ENCODE results near the gene MRPS7. TPM values are rescaled to one million over a fixed set of nuclear protein-coding genes. Genes with fewer than 3 reads are reported as not detected.

The MRPS7 gene
- total and polyA plus RNA-seq, 8 donors, result 41.0 to 70.4 (median 58.0) TPM

GRCh38 chr17:75239778-75240393 is 21.8 kb upstream of the MRPS7 start:
- Histone ChIP-seq H3K36me3 (peaks cover 6 to 100% of the 10 kb centered on the region in 2 donors), H3K9me3 (no peaks in the 10 kb centered on the region), H3K27ac (no peak overlapping the region), H3K4me1 (peaks cover 0 to 14% of the 10 kb centered on the region in 2 donors), H3K27me3 (no peaks in the 10 kb centered on the region), H3K4me3 (no peak overlapping the region)
- TF ChIP-seq CTCF (IDR thresholded peaks at IDR 0.05), result no peak
- ATAC-seq (no peak), DNase-seq (no peak)
- intact Hi-C loops (cut with DNase I), result no loop called here

GRCh38 chr17:75240394-75241142 is 21.1 kb upstream of the MRPS7 start:
- intact Hi-C loops (cut with DNase I), result no loop called here
- ATAC-seq, result peak; percentile 31
- no peak overlapping the region for H3K4me3 ChIP-seq
- peaks cover 0 to 14% of the 10 kb centered on the region in 2 donors for H3K4me1 ChIP-seq
- DNase-seq, result no peak
- H3K9me3 ChIP-seq, result no peaks in the 10 kb centered on the region
- H3K36me3 ChIP-seq, result peaks cover 6 to 100% of the 10 kb centered on the region in 2 donors
- no peak overlapping the region for H3K27ac ChIP-seq
- TF ChIP-seq CTCF (IDR thresholded peaks at IDR 0.05), result peak in 1 of 2 donors; percentile 35
- no peaks in the 10 kb centered on the region for H3K27me3 ChIP-seq

- TF ChIP-seq CTCF (IDR thresholded peaks at IDR 0.05), result no peak
- intact Hi-C loops (cut with DNase I), result no loop called here
- H3K27ac ChIP-seq, result no peak overlapping the region
- DNase-seq (no peak), ATAC-seq (no peak)
- peaks cover 9 to 100% of the 10 kb centered on the region in 2 donors for H3K36me3 ChIP-seq
- peaks cover 0 to 14% of the 10 kb centered on the region in 2 donors for H3K4me1 ChIP-seq
- no peaks in the 10 kb centered on the region for H3K27me3 ChIP-seq
- H3K4me3 ChIP-seq, result no peak overlapping the region
- H3K9me3 ChIP-seq, result no peaks in the 10 kb centered on the region
Observed at GRCh38 chr17:75241143-75241430, 20.6 kb upstream of the MRPS7 start.

- no peak for TF ChIP-seq CTCF (IDR thresholded peaks at IDR 0.05)
- Histone ChIP-seq H3K27ac (no peak overlapping the region), H3K9me3 (no peaks in the 10 kb centered on the region), H3K27me3 (no peaks in the 10 kb centered on the region), H3K4me1 (peaks cover 0 to 14% of the 10 kb centered on the region in 2 donors), H3K36me3 (peaks cover 9 to 100% of the 10 kb centered on the region in 2 donors), H3K4me3 (no peak overlapping the region)
- DNase-seq, result no peak
- no peak for ATAC-seq
- intact Hi-C loops (cut with DNase I), result no loop called here
Observed at GRCh38 chr17:75241502-75241901, 20.2 kb upstream of the MRPS7 start.

GRCh38 chr17:75241996-75242460 is 19.7 kb upstream of the MRPS7 start:
- intact Hi-C loops (cut with DNase I), result no loop called here
- H3K27me3 ChIP-seq, result no peaks in the 10 kb centered on the region
- TF ChIP-seq CTCF (IDR thresholded peaks at IDR 0.05), result no peak
- H3K9me3 ChIP-seq, result no peaks in the 10 kb centered on the region
- H3K4me1 ChIP-seq, result peaks cover 0 to 14% of the 10 kb centered on the region in 2 donors
- H3K4me3 ChIP-seq, result no peak overlapping the region
- no peak for ATAC-seq
- H3K27ac ChIP-seq, result no peak overlapping the region
- no peak for DNase-seq
- H3K36me3 ChIP-seq, result peaks cover 9 to 98% of the 10 kb centered on the region in 2 donors
